GM12878 (cell line): ENCODE data around the gene MYO3B. TPM values are rescaled to one million over a fixed set of nuclear protein-coding genes. Genes with fewer than 3 reads are reported as not detected.

ENCODE experiments used
- ATAC-seq: fragments of 200-7000 bp; cut with Tn5 transposase; 3 replicates; pipeline ENCODE4 v1.9.1; 2020; ENCODE audit warnings: mild to moderate bottlenecking, moderate library complexity
- BruUV-seq: library from RNA; stranded (reverse); fragments of 400-500 nt; replicated peaks from 2 replicates; lab custom pipeline; 2021; lab: Mats Ljungman, UMichigan
- CTCF ChIA-PET: fragments of 300-600 bp; sonication (Branson Sonifier 250); formaldehyde crosslinking; extraction: SDS; loops from one replicate; lab custom pipeline; 2021; ENCODE audit warnings: inconsistent platforms; lab: Yijun Ruan, JAX
- POLR2A ChIA-PET: fragments of 350-600 bp; formaldehyde crosslinking; extraction: SDS; loops from one replicate; lab custom pipeline; 2021; ENCODE audit warnings: inconsistent platforms; lab: Charles Lee
- RAD21 ChIA-PET: fragments of 300-600 bp; sonication (Branson Sonifier 250); formaldehyde crosslinking; loops from one replicate; lab custom pipeline; 2023; ENCODE audit warnings: antibody characterized with exemption; ENCODE audit not compliant: unreplicated experiment; lab: Charles Lee
- SMC1A ChIA-PET: fragments of 300-600 bp; sonication (Branson Sonifier 250); formaldehyde crosslinking; loops from one replicate; lab custom pipeline; 2023; ENCODE audit not compliant: unreplicated experiment, uncharacterized antibody; lab: Charles Lee
- DNase-seq: peaks from one replicate; pipeline ENCODE4 v3.0.0-alpha.2; 2011; ENCODE audit warnings: low read depth, low spot score
- FAIRE-seq: peaks from 3 replicates; lab custom pipeline; 2011; peaks lifted over from hg19 to GRCh38; lab: Jason Lieb, UNC
- H2AFZ ChIP-seq: 2 replicates; pipeline ENCODE4 v1.6.0; 2011; ENCODE audit warnings: low read depth, low read length, control low read depth; ENCODE audit not compliant: control insufficient read depth
- H3K27ac ChIP-seq: 2 replicates; pipeline ENCODE4 v1.5.1; 2011; ENCODE audit warnings: control low read depth; ENCODE audit not compliant: control insufficient read depth, insufficient read depth
- H3K27me3 ChIP-seq, 2 experiments: replicated peaks in 1 of 2; 2 replicates each; pipeline versions ENCODE4 v1.6.0 to v1.6.1; 2011; ENCODE audit warnings: low read length in 1 of 2; ENCODE audit not compliant: control insufficient read depth in 2 of 2, insufficient read depth in 2 of 2
- H3K36me3 ChIP-seq, 2 experiments: 2 replicates each; pipeline ENCODE4 v1.5.1; 2011; ENCODE audit warnings: low read length in 1 of 2; ENCODE audit not compliant: control insufficient read depth in 2 of 2, insufficient read depth in 2 of 2
- H3K4me1 ChIP-seq: 2 replicates; pipeline ENCODE4 v1.6.1; 2011; ENCODE audit warnings: mild to moderate bottlenecking, low read length, moderate library complexity, mixed read lengths; ENCODE audit not compliant: control insufficient read depth, insufficient read depth
- H3K4me2 ChIP-seq: 2 replicates; pipeline ENCODE4 v1.6.0; 2011; ENCODE audit warnings: control low read depth; ENCODE audit not compliant: control insufficient read depth, insufficient read depth
- H3K4me3 ChIP-seq: fragments of 200-600 bp; sonication (generic); 2 replicates; pipeline ENCODE4 v1.5.1; 2016
- H3K79me2 ChIP-seq: 2 replicates; pipeline ENCODE4 v1.6.0; 2011; ENCODE audit warnings: low read length; ENCODE audit not compliant: control insufficient read depth, insufficient read depth
- H3K9ac ChIP-seq: 2 replicates; pipeline ENCODE4 v1.8.0; 2011; ENCODE audit warnings: low read length, control low read depth, mixed read lengths; ENCODE audit not compliant: control insufficient read depth, insufficient read depth
- H3K9me3 ChIP-seq: replicated peaks from 3 replicates; pipeline ENCODE4 v1.5.1; 2011; ENCODE audit warnings: mild to moderate bottlenecking, low read length; ENCODE audit not compliant: control insufficient read depth, insufficient read depth
- H4K20me1 ChIP-seq: 2 replicates; pipeline ENCODE4 v1.6.0; 2011; ENCODE audit not compliant: control insufficient read depth, insufficient read depth
- HDAC6 ChIP-seq: fragments of 200-600 bp; sonication (generic); IDR thresholded peaks from one replicate; pipeline ENCODE4 v1.8.0; 2017; ENCODE audit warnings: antibody characterized with exemption; ENCODE audit not compliant: unreplicated experiment
- ZNF274 ChIP-seq: IDR thresholded peaks from one replicate; pipeline ENCODE4 v1.8.0; 2011; ENCODE audit not compliant: insufficient read length, insufficient read depth
- WGBS: methylation state at CpG from one replicate; pipeline ENCODE4 v1.1.6; 2016; ENCODE audit warnings: low lambda C conversion rate; ENCODE audit not compliant: insufficient replicate concordance, insufficient coverage; ENCODE audit errors: missing lambda C conversion rate; 5-methylcytosine and 5-hydroxymethylcytosine counted together
- in situ Hi-C: fragments of 300-500 bp; cut with MboI; formaldehyde crosslinking; loops from 9 replicates; pipeline ENCODE4 v1.14.3; 2018; ENCODE audit warnings: mixed read lengths
- intact Hi-C: fragments of 100-400 bp; cut with micrococcal nuclease; formaldehyde crosslinking; loops from one replicate; pipeline ENCODE4 v1.14.2; 2022; ENCODE audit not compliant: unreplicated experiment
- polyA plus RNA-seq, 11 experiments: library from polyadenylated mRNA; depleted of rRNA in 4 of 11; unstranded in 6 of 11; stranded (reverse) in 5 of 11; fragments of >200 nt; fragmentation: Nextera tagmentation in 4 of 11; fragmentation: Illumina TruSeq in 1 of 11; extraction: Ambion mirVana in 4 of 11; extraction: Trizol in 1 of 11; gene quantifications; 1 replicate in 1 of 11; 2 replicates in 10 of 11; pipeline versions ENCODE4 v1.2.1 to v1.2.3, GENCODE V29; 2011 to 2016; ENCODE audit warnings: inconsistent platforms in 2 of 11, missing spikeins in 2 of 11, low read depth in 1 of 11
- total RNA-seq, 4 experiments: library from RNA; depleted of rRNA in 3 of 4; stranded (reverse); fragments of >200 nt in 3 of 4; fragmentation: Illumina TruSeq in 1 of 4; extraction: Trizol in 1 of 4; gene quantifications; 2 replicates each; pipeline versions ENCODE4 v1.2.1 to v1.2.3, GENCODE V29; 2013 to 2021
- TF ChIP-seq, protein P1 (sequence below): fragments of 450-650 bp; formaldehyde crosslinking; IDR thresholded peaks from 2 replicates; pipeline ENCODE4 v1.4.0; 2022; ENCODE audit warnings: mild to moderate bottlenecking, moderate library complexity

The MYO3B gene
- total and polyA plus RNA-seq, 10 of the 15 experiments (the other 5 are each of a cell fraction or from before 2014, with no cell fraction given) = 1.1 to 7.1 (median 2.1) TPM

- TF ChIP-seq, protein P1, sequence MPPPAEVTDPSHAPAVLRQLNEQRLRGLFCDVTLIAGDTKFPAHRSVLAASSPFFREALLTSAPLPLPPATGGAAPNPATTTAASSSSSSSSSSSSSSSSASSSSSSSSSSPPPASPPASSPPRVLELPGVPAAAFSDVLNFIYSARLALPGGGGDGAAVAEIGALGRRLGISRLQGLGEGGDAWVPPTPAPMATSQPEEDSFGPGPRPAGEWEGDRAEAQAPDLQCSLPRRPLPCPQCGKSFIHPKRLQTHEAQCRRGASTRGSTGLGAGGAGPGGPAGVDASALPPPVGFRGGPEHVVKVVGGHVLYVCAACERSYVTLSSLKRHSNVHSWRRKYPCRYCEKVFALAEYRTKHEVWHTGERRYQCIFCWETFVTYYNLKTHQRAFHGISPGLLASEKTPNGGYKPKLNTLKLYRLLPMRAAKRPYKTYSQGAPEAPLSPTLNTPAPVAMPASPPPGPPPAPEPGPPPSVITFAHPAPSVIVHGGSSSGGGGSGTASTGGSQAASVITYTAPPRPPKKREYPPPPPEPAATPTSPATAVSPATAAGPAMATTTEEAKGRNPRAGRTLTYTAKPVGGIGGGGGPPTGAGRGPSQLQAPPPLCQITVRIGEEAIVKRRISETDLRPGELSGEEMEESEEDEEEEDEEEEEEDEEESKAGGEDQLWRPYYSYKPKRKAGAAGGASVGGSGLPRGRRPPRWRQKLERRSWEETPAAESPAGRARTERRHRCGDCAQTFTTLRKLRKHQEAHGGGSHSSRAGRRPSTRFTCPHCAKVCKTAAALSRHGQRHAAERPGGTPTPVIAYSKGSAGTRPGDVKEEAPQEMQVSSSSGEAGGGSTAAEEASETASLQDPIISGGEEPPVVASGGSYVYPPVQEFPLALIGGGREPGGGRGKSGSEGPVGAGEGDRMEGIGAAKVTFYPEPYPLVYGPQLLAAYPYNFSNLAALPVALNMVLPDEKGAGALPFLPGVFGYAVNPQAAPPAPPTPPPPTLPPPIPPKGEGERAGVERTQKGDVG (CRISPR knock-in tag) = no peak
These were observed 23.9 kb downstream of the MYO3B start (continued) for GRCh38 chr2:170201734-170202393.

DNA sequence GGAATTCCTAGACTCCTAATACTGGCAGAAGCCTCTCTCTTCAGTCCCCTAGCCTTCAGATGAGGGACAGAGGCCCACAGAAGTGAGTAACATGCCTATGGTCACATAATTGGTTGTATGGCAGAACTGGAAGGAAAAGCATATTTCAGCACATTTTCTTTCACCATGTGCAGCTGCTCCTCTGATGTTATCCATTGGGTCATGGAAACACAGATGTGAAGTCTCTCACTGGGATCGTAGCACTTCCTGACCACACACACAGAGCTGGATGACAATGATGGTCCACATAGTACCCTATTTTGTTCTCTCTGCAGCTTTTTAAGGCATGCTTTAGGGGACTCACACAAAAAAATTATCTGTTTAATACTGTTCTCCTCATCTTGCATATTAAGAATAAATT lies 24.5 kb downstream of the MYO3B start:
- ATAC-seq = no peak
- H3K36me3 ChIP-seq = no peaks in the 10 kb centered on the region
- H4K20me1 ChIP-seq = no peaks in the 10 kb centered on the region
- POLR2A ChIA-PET = no interaction called here
- no peak overlapping the region for H3K4me3 ChIP-seq
- SMC1A ChIA-PET = interaction anchor here (0.7 to 1.1 kb wide), 2 partner anchors 26 to 41 kb away, joined by 3 to 4 read pairs; no protein-coding TSS in a partner anchor
- no peak for DNase-seq
- H3K79me2 ChIP-seq = no peaks in the 10 kb centered on the region
- H3K27me3 ChIP-seq = no peaks in the 10 kb centered on the region
- H3K4me2 ChIP-seq = no peak overlapping the region
- no peak for TF ChIP-seq HDAC6
- no peak for TF ChIP-seq ZNF274
- no peak overlapping the region for H3K9ac ChIP-seq
- CTCF ChIA-PET = interaction anchor here (1.3 kb wide), 1 partner anchor 10 kb away, joined by 3 read pairs; no protein-coding TSS in a partner anchor
- no TSS peak for BruUV-seq
- H2AFZ ChIP-seq = no peak overlapping the region
- H3K27ac ChIP-seq = no peak overlapping the region
- H3K9me3 ChIP-seq = no peaks in the 10 kb centered on the region; the same call in 2 of the 3 replicates
- in situ Hi-C loops = no loop called here
- peaks cover 15% of the 10 kb centered on the region for H3K4me1 ChIP-seq
- intact Hi-C loops = no loop called here
- no peak for FAIRE-seq
- RAD21 ChIA-PET = interaction anchor here (0.9 to 1.1 kb wide), 2 partner anchors 8 to 55 kb away, joined by 3 read pairs; no protein-coding TSS in a partner anchor
- WGBS = 85% methylated on average over 1 of the region's 1 CpG
